Body of pancreas (tissue), 4 donors: Measurements from ENCODE around the gene PPP5C.
"Not testable (repeated sequence)": the region's sequence is repeated elsewhere in the genome, so short reads cannot be mapped to it uniquely, and the experiment has no call there.

Experiments used
- POLR2A ChIP-seq, 3 donors: fragments of 450-650 bp; IDR thresholded peaks; one replicate each; pipeline ENCODE4 v1.6.1; 2016; ENCODE audit warnings: antibody characterized with exemption in 3 of 3, mild to moderate bottlenecking in 2 of 3
- TF ChIP-seq, protein P1 (sequence below), 7 experiments: fragments of 450-650 bp in 4 of 7; fragments of 200-600 bp in 3 of 7; sonication (generic) in 3 of 7; IDR thresholded peaks; one replicate each; pipeline ENCODE4 v1.5.1; 2016 to 2019; ENCODE audit warnings: antibody characterized with exemption in 7 of 7

DNA sequence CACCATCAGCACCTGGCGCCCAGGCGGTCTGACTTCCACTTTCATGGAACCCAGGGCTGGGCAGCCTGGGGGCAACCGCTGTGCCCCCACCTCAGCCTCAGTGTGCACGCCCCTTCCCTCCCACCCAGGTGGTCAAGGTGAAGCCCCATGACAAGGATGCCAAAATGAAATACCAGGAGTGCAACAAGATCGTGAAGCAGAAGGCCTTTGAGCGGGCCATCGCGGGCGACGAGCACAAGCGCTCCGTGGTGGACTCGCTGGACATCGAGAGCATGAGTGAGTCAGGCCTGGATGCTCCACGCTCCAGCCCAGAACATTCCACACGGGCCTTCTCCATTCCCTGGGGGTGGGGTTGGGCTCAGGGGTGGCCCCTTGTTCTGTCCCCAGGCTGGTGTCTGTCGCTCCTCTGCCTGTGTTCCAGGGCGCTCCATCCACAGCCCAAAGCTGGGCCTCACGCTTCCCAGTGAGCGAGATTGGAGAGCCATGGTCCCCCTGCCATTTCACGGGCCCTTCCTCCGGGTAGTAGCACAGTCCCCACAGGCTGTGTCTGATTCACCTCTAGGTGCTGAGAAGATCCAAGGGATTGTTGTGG, 28.7 kb downstream of the PPP5C start:
- TF ChIP-seq, protein P1, sequence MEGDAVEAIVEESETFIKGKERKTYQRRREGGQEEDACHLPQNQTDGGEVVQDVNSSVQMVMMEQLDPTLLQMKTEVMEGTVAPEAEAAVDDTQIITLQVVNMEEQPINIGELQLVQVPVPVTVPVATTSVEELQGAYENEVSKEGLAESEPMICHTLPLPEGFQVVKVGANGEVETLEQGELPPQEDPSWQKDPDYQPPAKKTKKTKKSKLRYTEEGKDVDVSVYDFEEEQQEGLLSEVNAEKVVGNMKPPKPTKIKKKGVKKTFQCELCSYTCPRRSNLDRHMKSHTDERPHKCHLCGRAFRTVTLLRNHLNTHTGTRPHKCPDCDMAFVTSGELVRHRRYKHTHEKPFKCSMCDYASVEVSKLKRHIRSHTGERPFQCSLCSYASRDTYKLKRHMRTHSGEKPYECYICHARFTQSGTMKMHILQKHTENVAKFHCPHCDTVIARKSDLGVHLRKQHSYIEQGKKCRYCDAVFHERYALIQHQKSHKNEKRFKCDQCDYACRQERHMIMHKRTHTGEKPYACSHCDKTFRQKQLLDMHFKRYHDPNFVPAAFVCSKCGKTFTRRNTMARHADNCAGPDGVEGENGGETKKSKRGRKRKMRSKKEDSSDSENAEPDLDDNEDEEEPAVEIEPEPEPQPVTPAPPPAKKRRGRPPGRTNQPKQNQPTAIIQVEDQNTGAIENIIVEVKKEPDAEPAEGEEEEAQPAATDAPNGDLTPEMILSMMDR (IDR thresholded peaks at IDR 0.05), result not testable (repeated sequence)
- not testable (repeated sequence) for TF ChIP-seq POLR2A (IDR thresholded peaks at IDR 0.05)
